H1 (cell line): ENCODE measurements around the gene ACE. TPM values are rescaled to one million over a fixed set of nuclear protein-coding genes. Genes with fewer than 3 reads are reported as not detected.
A peak's percentile ranks its signal among the peaks of the same experiment; 100 is the strongest.

Source experiments
- CTCF ChIA-PET: fragments of 300-600 bp; sonication (Branson Sonifier 250); formaldehyde crosslinking; loops from one replicate; lab custom pipeline; 2021; ENCODE audit not compliant: partially characterized antibody; lab: Charles Lee
- POLR2A ChIA-PET: fragments of 300-600 bp; sonication (Branson Sonifier 250); formaldehyde crosslinking; loops from one replicate; lab custom pipeline; 2021; ENCODE audit warnings: inconsistent platforms; ENCODE audit not compliant: partially characterized antibody; lab: Charles Lee
- DNase-seq, 2 experiments: peaks; one replicate each; pipeline versions ENCODE4 v3.0.0 to v3.0.0-alpha.2; 2010 to 2022; ENCODE audit warnings: low spot score in 2 of 2, low read depth in 1 of 2, mixed read lengths in 1 of 2
- FAIRE-seq: peaks from 2 replicates; lab custom pipeline; 2011; peaks lifted over from hg19 to GRCh38; lab: Jason Lieb, UNC
- H2AFZ ChIP-seq: 2 replicates; pipeline ENCODE4 v1.8.1; 2012; ENCODE audit warnings: low read length, inconsistent platforms
- H2AK5ac ChIP-seq: 2 replicates; pipeline ENCODE4 v1.6.1; 2013; ENCODE audit warnings: low read depth, low read length
- H2BK120ac ChIP-seq: replicated peaks from 2 replicates; pipeline ENCODE3; 2013; ENCODE audit warnings: low read depth, low read length, inconsistent platforms
- H2BK12ac ChIP-seq: 2 replicates; pipeline ENCODE4 v1.6.1; 2013; ENCODE audit warnings: low read depth, low read length
- H2BK15ac ChIP-seq: 2 replicates; pipeline ENCODE4 v1.6.1; 2013; ENCODE audit warnings: low read length
- H2BK20ac ChIP-seq: 2 replicates; pipeline ENCODE4 v1.6.1; 2013; ENCODE audit warnings: low read length
- H2BK5ac ChIP-seq: 2 replicates; pipeline ENCODE4 v1.6.1; 2013; ENCODE audit warnings: low read depth, low read length
- H3K14ac ChIP-seq: 2 replicates; pipeline ENCODE4 v1.6.1; 2013; ENCODE audit warnings: inconsistent platforms; ENCODE audit not compliant: insufficient read length
- H3K18ac ChIP-seq: 2 replicates; pipeline ENCODE4 v1.6.1; 2013; ENCODE audit warnings: low read length; ENCODE audit errors: extremely low read depth
- H3K23ac ChIP-seq: 2 replicates; pipeline ENCODE4 v1.6.1; 2013; ENCODE audit warnings: inconsistent platforms; ENCODE audit not compliant: insufficient read length
- H3K23me2 ChIP-seq: 2 replicates; pipeline ENCODE4 v1.6.1; 2013; ENCODE audit warnings: low read depth, low read length
- H3K27ac ChIP-seq: 2 replicates; pipeline ENCODE4 v1.6.1; 2011; ENCODE audit warnings: low read depth, low read length, inconsistent platforms
- H3K27me3 ChIP-seq, 4 experiments: replicated peaks in 1 of 4; 1 replicate in 1 of 4; 2 replicates in 3 of 4; pipeline versions ENCODE4 v1.6.1 to v1.8.1; 2011 to 2013; ENCODE audit warnings: low read length in 3 of 4, mild to moderate bottlenecking in 3 of 4, inconsistent platforms in 2 of 4, mixed read lengths in 2 of 4, moderate library complexity in 1 of 4; ENCODE audit not compliant: control insufficient read depth in 3 of 4, insufficient read depth in 3 of 4; ENCODE audit errors: extremely low read depth in 1 of 4
- H3K36me3 ChIP-seq, 4 experiments: 2 replicates each; pipeline versions ENCODE4 v1.6.1 to v1.8.1; 2011 to 2013; ENCODE audit warnings: mild to moderate bottlenecking in 4 of 4, low read length in 3 of 4, moderate library complexity in 2 of 4, control low read depth in 1 of 4, inconsistent platforms in 1 of 4; ENCODE audit not compliant: insufficient read depth in 4 of 4, control insufficient read depth in 2 of 4
- H3K4ac ChIP-seq: replicated peaks from 2 replicates; pipeline ENCODE3; 2013; ENCODE audit warnings: low read length, low read depth, mixed read lengths, inconsistent platforms; ENCODE audit not compliant: insufficient read length
- H3K4me1 ChIP-seq, 4 experiments: replicated peaks in 1 of 4; 1 replicate in 1 of 4; 2 replicates in 3 of 4; pipeline versions ENCODE4 v1.6.1 to v1.8.1; 2011 to 2013; ENCODE audit warnings: low read length in 3 of 4, inconsistent platforms in 2 of 4, mixed read lengths in 1 of 4; ENCODE audit not compliant: insufficient read depth in 4 of 4, control insufficient read depth in 3 of 4
- H3K4me2 ChIP-seq, 2 experiments: 2 replicates each; pipeline versions ENCODE4 v1.6.1 to v1.8.1; 2011 to 2013; ENCODE audit warnings: low read depth in 2 of 2, low read length in 2 of 2, control low read depth in 1 of 2, inconsistent platforms in 1 of 2, mild to moderate bottlenecking in 1 of 2; ENCODE audit not compliant: insufficient read depth in 1 of 2
- H3K4me3 ChIP-seq, 4 experiments: fragments of 200-600, 300-600 bp in 1 of 4; sonication (generic), shearing (Covaris generic), sonication (Bioruptor Twin) in 1 of 4; 2 replicates each; pipeline versions ENCODE4 v1.5.1 to v1.8.1; 2011 to 2016; ENCODE audit warnings: low read length in 4 of 4, low read depth in 3 of 4, control low read depth in 2 of 4, inconsistent platforms in 2 of 4, mild to moderate bottlenecking in 2 of 4, mixed read lengths in 1 of 4, moderate library complexity in 1 of 4; ENCODE audit not compliant: insufficient read depth in 2 of 4; ENCODE audit errors: extremely low read depth in 1 of 4
- H3K56ac ChIP-seq: replicated peaks from 2 replicates; pipeline ENCODE3; 2013; ENCODE audit warnings: low read depth, mild to moderate bottlenecking, mixed read lengths, low read length, inconsistent platforms; ENCODE audit not compliant: insufficient read length
- H3K79me1 ChIP-seq: 2 replicates; pipeline ENCODE4 v1.6.1; 2013; ENCODE audit warnings: low read depth, low read length, control low read depth
- H3K79me2 ChIP-seq, 2 experiments: 2 replicates each; pipeline versions ENCODE4 v1.6.1 to v1.8.1; 2012 to 2013; ENCODE audit warnings: low read length in 2 of 2, mild to moderate bottlenecking in 2 of 2, inconsistent platforms in 1 of 2; ENCODE audit not compliant: insufficient read depth in 2 of 2, control insufficient read depth in 1 of 2
- H3K9ac ChIP-seq, 4 experiments: replicated peaks in 1 of 4; 1 replicate in 1 of 4; 2 replicates in 3 of 4; pipeline versions ENCODE4 v1.6.1 to v1.8.1; 2011 to 2013; ENCODE audit warnings: low read depth in 3 of 4, low read length in 3 of 4, control low read depth in 2 of 4, mild to moderate bottlenecking in 2 of 4, moderate library complexity in 2 of 4, inconsistent platforms in 1 of 4; ENCODE audit errors: extremely low read depth in 1 of 4
- H3K9me3 ChIP-seq, 2 experiments: 2 replicates each; pipeline versions ENCODE4 v1.6.1 to v1.8.1; 2012 to 2013; ENCODE audit warnings: mild to moderate bottlenecking in 2 of 2, moderate library complexity in 2 of 2, control low read depth in 1 of 2, inconsistent platforms in 1 of 2, low read depth in 1 of 2, low read length in 1 of 2, mixed read lengths in 1 of 2; ENCODE audit not compliant: insufficient read depth in 2 of 2
- H4K20me1 ChIP-seq, 2 experiments: replicated peaks in 1 of 2; 2 replicates each; pipeline versions ENCODE3 to v1.8.1; 2011 to 2013; ENCODE audit warnings: inconsistent platforms in 2 of 2, low read length in 2 of 2, mild to moderate bottlenecking in 1 of 2; ENCODE audit not compliant: insufficient read depth in 2 of 2, control insufficient read depth in 1 of 2
- H4K5ac ChIP-seq: 2 replicates; pipeline ENCODE4 v1.6.1; 2013; ENCODE audit warnings: low read length, low read depth, mixed read lengths, inconsistent platforms; ENCODE audit not compliant: insufficient read length
- H4K8ac ChIP-seq: 2 replicates; pipeline ENCODE4 v1.8.0; 2013; ENCODE audit warnings: mild to moderate bottlenecking, moderate library complexity, low read length, inconsistent platforms; ENCODE audit not compliant: insufficient read depth; ENCODE audit errors: extremely low read depth
- H4K91ac ChIP-seq: replicated peaks from 2 replicates; pipeline ENCODE3; 2013; ENCODE audit warnings: low read length, mixed read lengths, inconsistent platforms; ENCODE audit not compliant: insufficient read length
- ASH2L ChIP-seq: fragments of 200-600, 300-600 bp; sonication (generic); IDR thresholded peaks from one replicate; pipeline ENCODE4 v1.7.1; 2017; ENCODE audit warnings: low read length
- CBX8 ChIP-seq: fragments of 300-800, 300-1000 bp; sonication (generic); IDR thresholded peaks from 2 replicates; pipeline ENCODE4 v1.7.1; 2016; ENCODE audit warnings: low read depth, low read length, borderline replicate concordance
- CREB1 ChIP-seq: IDR thresholded peaks from 2 replicates; pipeline ENCODE4 v1.6.1; 2012; ENCODE audit warnings: inconsistent platforms
- E2F6 ChIP-seq: IDR thresholded peaks from 2 replicates; pipeline ENCODE4 v1.6.1; 2012; ENCODE audit warnings: inconsistent platforms
- EP300 ChIP-seq, 2 experiments: IDR thresholded peaks; 1 replicate in 1 of 2; 2 replicates in 1 of 2; pipeline ENCODE4 v1.6.1; 2011 to 2012; ENCODE audit warnings: low read depth in 2 of 2, low read length in 2 of 2, mild to moderate bottlenecking in 2 of 2, borderline replicate concordance in 1 of 2, inconsistent platforms in 1 of 2, moderate library complexity in 1 of 2
- JUN ChIP-seq: IDR thresholded peaks from 2 replicates; pipeline ENCODE4 v1.6.1; 2011; ENCODE audit warnings: low read depth, mild to moderate bottlenecking, improper control_type of control experiment, low read length
- SIRT6 ChIP-seq: IDR thresholded peaks from one replicate; pipeline ENCODE4 v1.7.1; 2012; ENCODE audit warnings: low read length, inconsistent platforms
- TEAD4 ChIP-seq: IDR thresholded peaks from 2 replicates; pipeline ENCODE4 v1.6.1; 2012; ENCODE audit warnings: low read depth, low read length, inconsistent platforms, mixed read lengths
- WGBS, 2 experiments: shearing (Covaris generic) in 1 of 2; methylation state at CpG; one replicate each; pipeline versions ENCODE4 v1.1.6 to v1.1.7; 2013 to 2015; ENCODE audit warnings: low lambda C conversion rate in 2 of 2, mixed read lengths in 2 of 2, inconsistent platforms in 1 of 2, low coverage in 1 of 2, missing lambda C conversion rate in 1 of 2; ENCODE audit not compliant: insufficient replicate concordance in 2 of 2, insufficient coverage in 1 of 2, insufficient read length in 1 of 2; ENCODE audit errors: extremely low coverage in 1 of 2, missing lambda C conversion rate in 1 of 2; 5-methylcytosine and 5-hydroxymethylcytosine counted together
- polyA plus RNA-seq, 7 experiments: library from polyadenylated mRNA; depleted of rRNA in 3 of 7; stranded (reverse) in 5 of 7; unstranded in 2 of 7; fragments of >200 nt in 5 of 7; fragments of 200-250 nt in 2 of 7; gene quantifications; 1 replicate in 5 of 7; 2 replicates in 1 of 7; 4 replicates in 1 of 7; pipeline versions ENCODE4 v1.2.1 to v1.2.3, GENCODE V29; 2011 to 2013; ENCODE audit warnings: missing spikeins in 2 of 7, mixed read lengths in 2 of 7
- total RNA-seq: library from RNA; stranded (reverse); fragmentation: NEBNext Ultra II Directional; extraction: Animal tissue kit (Norgen Biotek cat#: 25700); gene quantifications from 2 replicates; pipeline ENCODE4 v1.2.1, GENCODE V29; 2021
- TF ChIP-seq, protein P1 (sequence below): IDR thresholded peaks from 2 replicates; pipeline ENCODE4 v1.6.1; 2011; ENCODE audit warnings: low read depth, mild to moderate bottlenecking, low read length; ENCODE audit not compliant: insufficient read depth

The ACE gene
- total and polyA plus RNA-seq, 2 of the 8 experiments (the other 6 are each of a cell fraction or from before 2014, with no cell fraction given), result 2.5 to 5.5 TPM

GRCh38 chr17:63447471-63448009 is 29.3 kb upstream of the ACE start:
- Histone ChIP-seq H3K9me3 (no peaks in the 10 kb centered on the region), H4K5ac (peak overlapping the region; percentile 2), H3K9ac (peak overlapping the region in 1 of 4 experiments; percentile 2; a peak in 2 of 7 replicates), H3K4me1 (peaks cover 0 to 20% (median 10%) of the 10 kb centered on the region in 4 experiments; a peak in 6 of 7 replicates), H3K79me1 (0 out of 2 replicates have a peak, but pooled peaks cover 2% of the 10 kb centered on the region), H2BK120ac (no peak overlapping the region), H3K18ac (peak overlapping the region; percentile 93), H3K23ac (no peak overlapping the region), H3K23me2 (peaks cover 9% of the 10 kb centered on the region; the same call in 1 of the 2 replicates), H3K79me2 (no peaks in the 10 kb centered on the region), H3K4me2 (peak overlapping the region; percentile 73 to 96), H4K20me1 (no peaks in the 10 kb centered on the region), H3K27me3 (peaks cover 0 to 10% (median 2%) of the 10 kb centered on the region in 4 experiments; a peak in 2 of 7 replicates), H3K4me3 (peak overlapping the region in 1 of 4 experiments; percentile 74; a peak in 1 of 8 replicates), H3K14ac (no peak overlapping the region), H2AK5ac (peak overlapping the region; percentile 84), H2BK15ac (peak overlapping the region; percentile 92; the same call in 1 of the 2 replicates), H3K27ac (no peak overlapping the region), H2AFZ (no peak overlapping the region), H3K4ac (no peak overlapping the region), H4K8ac (peak overlapping the region; percentile 94), H3K36me3 (no peaks in the 10 kb centered on the region), H2BK20ac (0 out of 2 replicates have a peak overlapping the region, but pooled peaks have one; percentile 56), H2BK12ac (peak overlapping the region; percentile 60; the same call in 1 of the 2 replicates), H2BK5ac (0 out of 2 replicates have a peak overlapping the region, but pooled peaks have one; percentile 69), H4K91ac (peak overlapping the region; percentile 84), H3K56ac (no peak overlapping the region)
- ChIA-PET CTCF (interaction anchor here (1.0 to 29.0 kb wide), 9 partner anchors 21 to 164 kb away, joined by 3 to 758 read pairs (median 4); partner anchors contain the start of gene ACE), POLR2A (interaction anchor here (0.9 to 5.1 kb wide), 11 partner anchors 8 to 231 kb away, joined by 3 to 33 read pairs (median 4); partner anchors contain the start of genes ACE and TACO1)
- DNase-seq (no peak), FAIRE-seq (no peak)
- 58% methylated on average over 12 of the region's 12 CpGs; no CpG with 5 or more reads in 1 of the 2 experiments for WGBS, 2 experiments
- TF ChIP-seq EP300 (IDR thresholded peaks at IDR 0.05; ENCODE audit: borderline replicate concordance in 1 of 2, low read depth in 2 of 2, low read length in 2 of 2) (no peak), E2F6 (peak; percentile 9; the same call in 1 of the 2 replicates), ASH2L (no peak), TEAD4 (no peak), SIRT6 (no peak), CBX8 (no peak), JUN (no peak), CREB1 (no peak)
- TF ChIP-seq, protein P1, sequence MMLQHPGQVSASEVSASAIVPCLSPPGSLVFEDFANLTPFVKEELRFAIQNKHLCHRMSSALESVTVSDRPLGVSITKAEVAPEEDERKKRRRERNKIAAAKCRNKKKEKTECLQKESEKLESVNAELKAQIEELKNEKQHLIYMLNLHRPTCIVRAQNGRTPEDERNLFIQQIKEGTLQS, result no peak
